GM19372 (cell line): ENCODE data around the gene KLRF1.

ENCODE experiments used
- ATAC-seq: cut with Tn5 transposase; IDR thresholded peaks from one replicate; pipeline ENCODE4 v1.9.1; 2021; ENCODE audit warnings: mild to moderate bottlenecking, low read depth, moderate library complexity; ENCODE audit not compliant: unreplicated experiment

Gene KLRF1

DNA sequence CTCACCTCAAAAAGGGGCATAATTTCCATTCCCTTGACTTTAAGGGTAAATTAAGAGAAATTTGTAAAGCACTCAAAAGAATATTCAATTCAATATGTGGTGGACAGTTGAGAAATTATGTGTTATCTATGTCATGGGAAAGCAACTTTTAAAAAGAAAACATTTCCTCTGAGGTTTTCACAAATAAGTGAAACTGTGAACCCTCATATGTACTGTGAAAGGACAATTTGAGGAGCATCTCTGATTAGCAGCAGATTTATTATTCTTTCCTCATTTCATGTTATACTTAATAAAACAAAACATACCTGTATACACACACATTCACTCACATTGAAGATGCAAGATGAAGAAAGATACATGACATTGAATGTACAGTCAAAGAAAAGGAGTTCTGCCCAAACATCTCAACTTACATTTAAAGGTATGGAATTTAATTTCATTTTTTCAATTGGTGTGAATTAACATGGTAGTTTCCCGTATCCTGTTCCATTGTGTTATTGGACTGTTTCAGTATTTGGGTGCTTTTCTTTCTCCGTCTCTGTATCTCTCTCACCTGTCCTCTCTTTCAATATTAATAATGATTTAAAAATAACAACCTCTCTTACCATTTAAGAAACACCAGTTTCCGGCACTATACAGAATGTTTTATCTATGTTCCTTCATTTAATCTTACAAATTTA, at the start of gene KLRF1:
KLRF1 (plus strand) TSS at position 273 of the 680 bp plus-strand sequence; CDS start at position 337, 64 bp downstream.
- ATAC-seq = no peak

GRCh38 chr12:9779209-9779608, 48.1 kb upstream of the KLRF1 start:
- ATAC-seq = no peak

DNA sequence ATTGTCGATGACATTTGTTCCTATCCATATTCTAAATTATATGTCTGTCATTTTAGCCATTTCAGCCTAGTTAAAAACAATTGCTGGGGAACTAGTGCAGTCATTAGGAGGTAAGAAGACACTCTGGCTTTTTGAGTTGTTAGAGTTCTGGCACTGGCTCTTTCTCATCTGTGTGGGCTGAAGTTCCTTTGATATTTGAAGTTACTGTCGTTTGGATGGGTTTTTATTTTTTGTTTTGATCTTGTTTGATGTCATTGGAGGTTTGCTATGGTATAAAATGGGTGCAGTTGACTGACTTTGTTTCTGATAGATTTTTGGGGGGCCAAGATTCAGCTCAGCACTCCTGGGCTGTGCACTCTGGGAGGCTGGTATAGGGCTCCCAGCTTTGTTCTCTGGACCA, 45.9 kb upstream of the KLRF1 start:
- no peak for ATAC-seq

GRCh38 chr12:9782547-9783382, 44.5 kb upstream of the KLRF1 start:
- no peak for ATAC-seq

- no peak for ATAC-seq
These were observed 43.0 kb upstream of the KLRF1 start for GRCh38 chr12:9784326-9784725.

GRCh38 chr12:9784816-9785215, 42.5 kb upstream of the KLRF1 start:
- ATAC-seq = no peak

GRCh38 chr12:9786726-9787717, 40.3 kb upstream of the KLRF1 start:
- ATAC-seq = no peak

- ATAC-seq = no peak
These were observed 34.9 kb upstream of the KLRF1 start for GRCh38 chr12:9792185-9792900.

DNA sequence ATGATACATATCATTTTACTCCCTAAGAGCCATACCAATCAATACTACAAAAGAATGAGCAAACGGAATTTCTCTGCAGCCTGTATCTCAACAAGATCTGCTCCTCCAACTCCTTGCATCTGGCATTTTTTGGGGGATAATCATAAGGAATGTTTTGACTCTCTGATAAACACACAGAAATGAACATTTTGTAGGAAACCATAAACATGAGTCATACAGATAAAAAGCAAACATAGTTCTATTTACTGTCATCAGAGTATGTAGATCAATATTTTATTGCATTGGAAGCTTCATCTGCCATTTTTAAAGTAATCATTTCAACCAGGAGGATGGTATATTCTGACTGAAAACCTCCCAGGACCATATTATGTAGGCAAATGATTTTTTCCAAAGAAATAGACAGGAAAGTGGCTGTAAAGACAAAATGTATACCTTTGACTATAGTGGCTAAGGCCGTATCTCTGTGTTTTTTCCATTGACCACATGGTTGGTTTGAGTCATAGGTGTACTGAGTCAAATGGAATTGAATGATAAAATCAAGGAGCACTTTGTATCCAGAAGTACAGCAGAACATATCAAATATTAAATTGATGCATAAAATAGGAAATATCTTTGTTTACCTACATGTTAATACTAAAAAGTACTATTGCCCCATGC, 34.2 kb upstream of the KLRF1 start:
- no peak for ATAC-seq

- no peak for ATAC-seq
These were observed 33.4 kb upstream of the KLRF1 start for GRCh38 chr12:9793779-9794395.

DNA sequence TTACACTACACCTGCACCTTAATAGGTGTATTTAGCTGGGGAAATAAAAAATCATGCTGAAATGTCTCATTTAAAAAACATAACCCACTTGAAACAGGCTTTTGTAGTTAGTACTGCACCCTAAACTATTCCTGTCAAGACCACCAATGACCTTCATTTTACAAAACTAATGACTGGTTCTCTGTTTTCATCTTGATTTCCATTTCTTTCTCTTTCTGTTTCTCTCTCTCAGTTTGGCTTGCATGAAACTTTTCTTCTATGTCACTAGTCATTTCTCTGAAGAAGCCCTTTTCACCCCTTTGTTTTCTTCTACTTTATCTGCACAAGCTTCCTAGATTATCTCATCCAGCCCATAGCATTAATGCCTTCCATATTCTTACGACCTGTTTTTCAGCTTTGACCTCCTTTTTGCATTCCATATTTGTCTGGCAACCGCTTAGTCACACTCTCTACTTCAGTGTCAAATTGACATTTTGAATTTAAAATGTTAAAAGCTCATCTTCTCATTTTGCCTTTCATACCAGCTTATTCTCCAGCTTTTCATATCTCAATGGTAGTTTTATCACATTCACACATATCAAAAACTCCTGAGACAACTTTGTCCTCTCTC, 32.7 kb upstream of the KLRF1 start:
- ATAC-seq = no peak

GRCh38 chr12:9795945-9796344, 31.3 kb upstream of the KLRF1 start:
- ATAC-seq = no peak

DNA sequence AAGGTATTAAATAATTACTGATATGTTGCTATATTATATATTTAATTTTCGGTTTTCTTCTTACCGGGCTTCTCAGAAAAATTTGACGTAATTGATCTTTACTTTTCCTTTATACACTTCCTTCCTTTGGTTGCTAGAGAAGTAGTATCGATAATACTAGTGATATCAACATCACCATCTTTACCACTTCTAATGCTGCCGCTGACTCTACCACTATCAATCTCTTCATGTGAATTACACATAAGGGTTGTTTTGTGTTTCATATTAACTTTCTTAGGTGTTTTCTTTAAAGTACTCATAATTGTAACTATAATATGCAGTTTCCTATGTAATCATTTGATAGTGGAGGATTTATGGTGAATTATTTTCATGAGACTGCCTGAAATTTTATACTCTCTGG, 30.9 kb upstream of the KLRF1 start:
- no peak for ATAC-seq

DNA sequence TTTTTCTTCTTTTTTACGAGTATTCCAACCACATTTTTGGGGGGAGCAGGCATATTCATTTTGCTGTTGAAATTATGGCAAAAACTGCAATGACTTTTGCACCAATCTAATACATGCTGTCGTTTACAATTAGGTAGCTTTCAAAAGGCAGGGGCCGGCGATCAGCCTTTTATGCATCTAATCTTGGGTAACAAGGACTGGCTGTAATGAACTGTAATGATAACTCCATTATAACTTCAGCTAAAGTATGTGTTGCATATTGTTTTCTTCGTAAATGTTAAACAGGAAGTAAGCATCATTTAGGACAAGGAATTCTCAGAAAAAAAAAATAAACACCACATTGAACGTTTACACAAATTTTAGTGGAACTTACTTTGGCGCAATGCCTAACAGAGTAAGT, 30.3 kb upstream of the KLRF1 start:
- no peak for ATAC-seq

- peak; percentile 97 for ATAC-seq
These were observed 29.3 kb upstream of the KLRF1 start for GRCh38 chr12:9797722-9798619.

DNA sequence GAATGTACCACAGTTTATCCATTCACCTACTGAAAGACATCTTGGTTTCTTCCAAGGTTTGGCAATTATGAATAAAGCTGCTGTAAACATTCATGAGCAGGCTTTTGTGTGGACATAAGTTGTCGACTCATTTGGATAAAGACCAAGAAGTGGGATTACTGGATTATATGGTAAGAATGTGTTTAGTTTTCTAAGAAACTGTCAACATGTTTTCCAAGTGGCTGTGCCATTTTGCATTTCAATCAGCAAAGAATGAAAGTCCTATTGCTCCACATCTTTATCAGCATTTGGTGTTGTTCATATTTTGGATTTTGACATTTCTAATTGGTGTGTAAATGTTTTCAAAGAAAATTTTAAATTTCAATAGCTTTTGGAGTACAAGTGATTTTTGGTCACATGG, 27.3 kb upstream of the KLRF1 start:
- ATAC-seq = no peak

DNA sequence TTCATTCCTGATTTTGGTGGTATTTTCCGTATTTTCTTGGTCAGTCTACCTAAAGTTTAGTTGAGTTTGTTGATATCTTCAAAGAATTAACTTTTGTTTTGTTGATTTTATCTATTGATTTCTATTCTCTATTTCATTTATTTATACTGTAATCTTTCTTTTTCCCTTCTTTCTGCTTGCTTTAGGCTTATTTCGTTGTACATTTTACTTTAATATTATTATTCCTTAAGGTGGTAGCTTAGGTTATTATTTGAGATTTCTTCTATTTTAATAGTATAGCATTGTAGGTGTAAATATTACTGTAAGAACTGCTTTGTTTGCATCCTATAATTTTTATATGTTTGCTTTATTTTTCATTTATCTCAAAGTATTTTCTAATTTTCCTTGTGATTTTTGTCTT, 21.4 kb upstream of the KLRF1 start:
- no peak for ATAC-seq

- no peak for ATAC-seq
These were observed 20.6 kb upstream of the KLRF1 start for GRCh38 chr12:9806714-9807113.
